HG03064 (cell line): ENCODE data around the gene KCNQ4.
A peak's percentile ranks its signal among the peaks of the same experiment; 100 is the strongest.

ENCODE experiments used
- ATAC-seq: cut with Tn5 transposase; IDR thresholded peaks from one replicate; pipeline ENCODE4 v1.9.1; 2021; ENCODE audit warnings: low read depth; ENCODE audit not compliant: unreplicated experiment

The KCNQ4 gene

GRCh38 chr1:40815420-40815819 is 31.8 kb downstream of the KCNQ4 start:
- ATAC-seq = no peak

GRCh38 chr1:40817791-40818263 is 34.2 kb downstream of the KCNQ4 start:
- ATAC-seq = no peak

GRCh38 chr1:40818264-40818961 is 34.8 kb downstream of the KCNQ4 start:
- peak; percentile 82 for ATAC-seq

GRCh38 chr1:40819101-40819500 is 35.5 kb downstream of the KCNQ4 start:
- ATAC-seq = no peak

GRCh38 chr1:40820251-40820797 is 36.7 kb downstream of the KCNQ4 start:
- no peak for ATAC-seq

- ATAC-seq = no peak
These were observed 37.5 kb downstream of the KCNQ4 start for GRCh38 chr1:40820911-40821693.

- ATAC-seq = no peak
These were observed 39.3 kb downstream of the KCNQ4 start for GRCh38 chr1:40822890-40823289.

GRCh38 chr1:40823345-40823744 is 39.8 kb downstream of the KCNQ4 start:
- ATAC-seq = no peak

GRCh38 chr1:40823983-40824382 is 40.4 kb downstream of the KCNQ4 start:
- ATAC-seq = no peak

GRCh38 chr1:40824591-40825434 is 41.2 kb downstream of the KCNQ4 start:
- ATAC-seq = no peak

- no peak for ATAC-seq
These were observed 41.8 kb downstream of the KCNQ4 start for GRCh38 chr1:40825435-40825788.

- no peak for ATAC-seq
These were observed 42.4 kb downstream of the KCNQ4 start for GRCh38 chr1:40825996-40826395.

GRCh38 chr1:40829631-40830245 is 46.2 kb downstream of the KCNQ4 start:
- ATAC-seq = no peak

GRCh38 chr1:40830419-40830943 is 46.9 kb downstream of the KCNQ4 start:
- ATAC-seq = no peak

GRCh38 chr1:40831001-40831732 is 47.6 kb downstream of the KCNQ4 start:
- no peak for ATAC-seq

GRCh38 chr1:40833979-40834378 is 50.4 kb downstream of the KCNQ4 start:
- ATAC-seq = no peak

- ATAC-seq = no peak
These were observed 51.5 kb downstream of the KCNQ4 start for GRCh38 chr1:40834968-40835545.

- no peak for ATAC-seq
These were observed 52.7 kb downstream of the KCNQ4 start for GRCh38 chr1:40836283-40836682.

- ATAC-seq = no peak
These were observed 54.0 kb downstream of the KCNQ4 start for GRCh38 chr1:40837601-40838000.
